SK-N-SH (cell line): ENCODE data around the gene DPPA2. TPM values are rescaled to one million over a fixed set of nuclear protein-coding genes. Genes with fewer than 3 reads are reported as not detected.

Experiments
- CTCF ChIA-PET: fragments of 300-600, 350-600 bp; formaldehyde crosslinking; extraction: SDS; loops from one replicate; lab custom pipeline; 2021; lab: Yijun Ruan, JAX
- POLR2A ChIA-PET: fragments of 350-600 bp; sonication (Branson Sonifier 250); formaldehyde crosslinking; extraction: SDS; loops from one replicate; lab custom pipeline; 2020; ENCODE audit warnings: antibody characterized with exemption, inconsistent platforms; lab: Yijun Ruan, JAX
- DNase-seq: peaks from one replicate; pipeline ENCODE4 v3.0.0; 2012
- H2AFZ ChIP-seq: fragments of 200-600 bp; sonication (generic); 2 replicates; pipeline ENCODE4 v1.8.1; 2016; ENCODE audit warnings: antibody characterized with exemption, mild to moderate bottlenecking, low read depth
- H3F3A ChIP-seq: fragments of 200-600 bp; sonication (generic); replicated peaks from 2 replicates; pipeline ENCODE3; 2016; ENCODE audit warnings: antibody characterized with exemption, mild to moderate bottlenecking; ENCODE audit not compliant: insufficient read depth
- H3K27ac ChIP-seq, 2 experiments: fragments of 200-500 bp in 1 of 2; fragments of 200-600 bp in 1 of 2; sonication (Bioruptor generic) in 1 of 2; sonication (generic), shearing (Covaris generic) in 1 of 2; 2 replicates each; pipeline versions ENCODE4 v1.5.1 to v1.6.1; 2014 to 2016; ENCODE audit warnings: low read depth in 2 of 2, inconsistent platforms in 1 of 2, low read length in 1 of 2, mild to moderate bottlenecking in 1 of 2, mixed read lengths in 1 of 2
- H3K27me3 ChIP-seq: fragments of 200-600 bp; sonication (generic), shearing (Covaris generic); 2 replicates; pipeline ENCODE4 v1.6.1; 2016; ENCODE audit warnings: mixed run types; ENCODE audit not compliant: insufficient read depth
- H3K36me3 ChIP-seq, 2 experiments: fragments of 200-500 bp in 1 of 2; fragments of 200-600 bp in 1 of 2; sonication (Bioruptor generic) in 1 of 2; sonication (generic) in 1 of 2; replicated peaks in 1 of 2; 2 replicates each; pipeline versions ENCODE3 to v1.5.1; 2014 to 2016; ENCODE audit warnings: low read length in 1 of 2, mild to moderate bottlenecking in 1 of 2; ENCODE audit not compliant: insufficient read depth in 2 of 2, control insufficient read depth in 1 of 2
- H3K4me1 ChIP-seq, 2 experiments: fragments of 200-500 bp in 1 of 2; fragments of 200-600 bp in 1 of 2; sonication (Bioruptor generic) in 1 of 2; sonication (generic), shearing (Covaris generic) in 1 of 2; 2 replicates each; pipeline versions ENCODE4 v1.5.1 to v1.6.1; 2014 to 2016; ENCODE audit warnings: low read depth in 1 of 2, low read length in 1 of 2, mixed run types in 1 of 2; ENCODE audit not compliant: insufficient read depth in 2 of 2, control insufficient read depth in 1 of 2
- H3K4me2 ChIP-seq: fragments of 200-600 bp; sonication (generic), shearing (Covaris generic); 2 replicates; pipeline ENCODE4 v1.6.1; 2017; ENCODE audit warnings: mixed run types
- H3K4me3 ChIP-seq, 2 experiments: fragments of 200-500 bp in 1 of 2; fragments of 200-600 bp in 1 of 2; sonication (Bioruptor generic) in 1 of 2; sonication (generic), shearing (Covaris generic) in 1 of 2; 2 replicates each; pipeline versions ENCODE4 v1.5.1 to v1.8.1; 2014 to 2016; ENCODE audit warnings: low read depth in 2 of 2, inconsistent platforms in 1 of 2, low read length in 1 of 2, mild to moderate bottlenecking in 1 of 2, mixed read lengths in 1 of 2, moderate library complexity in 1 of 2
- H3K79me2 ChIP-seq: fragments of 200-600 bp; sonication (generic); 2 replicates; pipeline ENCODE4 v1.8.1; 2017; ENCODE audit warnings: mild to moderate bottlenecking; ENCODE audit not compliant: insufficient read depth
- H3K9ac ChIP-seq: fragments of 200-600 bp; sonication (generic); 2 replicates; pipeline ENCODE4 v1.6.1; 2017; ENCODE audit warnings: mixed run types
- H3K9me2 ChIP-seq: fragments of 200-600 bp; sonication (generic); 2 replicates; pipeline ENCODE4 v1.6.1; 2017; ENCODE audit warnings: mixed run types
- H3K9me3 ChIP-seq: fragments of 200-600 bp; sonication (generic); 2 replicates; pipeline ENCODE4 v1.6.1; 2017; ENCODE audit warnings: mixed run types, mild to moderate bottlenecking, moderate library complexity
- H4K20me1 ChIP-seq: fragments of 200-600 bp; sonication (generic); 2 replicates; pipeline ENCODE4 v1.6.1; 2017; ENCODE audit warnings: mild to moderate bottlenecking, mixed run types; ENCODE audit not compliant: insufficient read depth
- CHD2 ChIP-seq: fragments of 150-350 bp; IDR thresholded peaks from 2 replicates; pipeline ENCODE4 v1.6.1; 2018; ENCODE audit warnings: low read length; ENCODE audit not compliant: partially characterized antibody
- CTCF ChIP-seq: fragments of 200-600 bp; sonication (generic); IDR thresholded peaks from 2 replicates; pipeline ENCODE4 v1.6.1; 2017; ENCODE audit warnings: antibody characterized with exemption, mild to moderate bottlenecking, moderate library complexity
- EP300 ChIP-seq, 2 experiments: IDR thresholded peaks; 2 replicates each; pipeline versions ENCODE4 v1.4.0 to v1.6.1; 2012; ENCODE audit warnings: borderline replicate concordance in 1 of 2, low read depth in 1 of 2, low read length in 1 of 2
- EZH2phosphoT487 ChIP-seq: fragments of 200-600 bp; sonication (generic); IDR thresholded peaks from 2 replicates; pipeline ENCODE4 v1.6.1; 2017; ENCODE audit warnings: low read depth, mixed run types, mild to moderate bottlenecking, antibody characterized with exemption, moderate library complexity, borderline replicate concordance
- FOSL2 ChIP-seq: IDR thresholded peaks from 2 replicates; pipeline ENCODE4 v1.4.0; 2012; ENCODE audit warnings: low read depth, mild to moderate bottlenecking, moderate library complexity, borderline replicate concordance
- MEF2A ChIP-seq: IDR thresholded peaks from 2 replicates; pipeline ENCODE4 v1.4.0; 2012; ENCODE audit warnings: low read depth, borderline replicate concordance
- NFIC ChIP-seq: IDR thresholded peaks from 2 replicates; pipeline ENCODE4 v1.4.0; 2012; ENCODE audit warnings: borderline replicate concordance
- NRF1 ChIP-seq: IDR thresholded peaks from 2 replicates; pipeline ENCODE4 v1.6.1; 2012; ENCODE audit warnings: low read depth, mild to moderate bottlenecking, low read length
- PBX3 ChIP-seq: IDR thresholded peaks from 2 replicates; pipeline ENCODE4; 2012
- POLR2AphosphoS5 ChIP-seq: IDR thresholded peaks from 2 replicates; pipeline ENCODE4 v1.6.1; 2012; ENCODE audit warnings: low read depth, low read length
- RAD21 ChIP-seq: IDR thresholded peaks from 2 replicates; pipeline ENCODE4 v1.6.1; 2012; ENCODE audit warnings: mild to moderate bottlenecking, low read length
- RCOR1 ChIP-seq: fragments of 150-350 bp; IDR thresholded peaks from 2 replicates; pipeline ENCODE4 v1.6.1; 2017; ENCODE audit warnings: antibody characterized with exemption, low read length
- RXRA ChIP-seq: IDR thresholded peaks from 2 replicates; pipeline ENCODE4 v1.4.0; 2012; ENCODE audit warnings: low read depth, mild to moderate bottlenecking, borderline replicate concordance
- SMC3 ChIP-seq: IDR thresholded peaks from 2 replicates; pipeline ENCODE4 v1.6.1; 2012; ENCODE audit warnings: low read depth, low read length, improper control_type of control experiment
- TCF12 ChIP-seq: IDR thresholded peaks from 2 replicates; pipeline ENCODE4 v1.4.0; 2012
- TEAD4 ChIP-seq: IDR thresholded peaks from 2 replicates; pipeline ENCODE4 v1.4.0; 2012; ENCODE audit warnings: mild to moderate bottlenecking, borderline replicate concordance; ENCODE audit not compliant: insufficient read depth
- USF1 ChIP-seq: IDR thresholded peaks from 2 replicates; pipeline ENCODE4 v1.4.0; 2012; ENCODE audit warnings: low read depth, borderline replicate concordance
- USF2 ChIP-seq: fragments of 150-350 bp; IDR thresholded peaks from 2 replicates; pipeline ENCODE4 v1.6.1; 2017; ENCODE audit warnings: antibody characterized with exemption, low read length, low read depth, borderline replicate concordance
- YY1 ChIP-seq: IDR thresholded peaks from 2 replicates; pipeline ENCODE4 v1.4.0; 2012; ENCODE audit warnings: low read depth, mild to moderate bottlenecking
- WGBS: methylation state at CpG from one replicate; pipeline ENCODE4 v1.1.6; 2017; ENCODE audit warnings: low lambda C conversion rate; 5-methylcytosine and 5-hydroxymethylcytosine counted together
- polyA plus RNA-seq, 3 experiments: library from polyadenylated mRNA; depleted of rRNA; stranded (reverse); fragments of >200 nt; gene quantifications; 2 replicates each; pipeline ENCODE4 v1.2.3, GENCODE V29; 2012

Gene DPPA2
- polyA plus RNA-seq, 1 of the 3 experiments (the other 2 are of a cell fraction), result not detected

DNA sequence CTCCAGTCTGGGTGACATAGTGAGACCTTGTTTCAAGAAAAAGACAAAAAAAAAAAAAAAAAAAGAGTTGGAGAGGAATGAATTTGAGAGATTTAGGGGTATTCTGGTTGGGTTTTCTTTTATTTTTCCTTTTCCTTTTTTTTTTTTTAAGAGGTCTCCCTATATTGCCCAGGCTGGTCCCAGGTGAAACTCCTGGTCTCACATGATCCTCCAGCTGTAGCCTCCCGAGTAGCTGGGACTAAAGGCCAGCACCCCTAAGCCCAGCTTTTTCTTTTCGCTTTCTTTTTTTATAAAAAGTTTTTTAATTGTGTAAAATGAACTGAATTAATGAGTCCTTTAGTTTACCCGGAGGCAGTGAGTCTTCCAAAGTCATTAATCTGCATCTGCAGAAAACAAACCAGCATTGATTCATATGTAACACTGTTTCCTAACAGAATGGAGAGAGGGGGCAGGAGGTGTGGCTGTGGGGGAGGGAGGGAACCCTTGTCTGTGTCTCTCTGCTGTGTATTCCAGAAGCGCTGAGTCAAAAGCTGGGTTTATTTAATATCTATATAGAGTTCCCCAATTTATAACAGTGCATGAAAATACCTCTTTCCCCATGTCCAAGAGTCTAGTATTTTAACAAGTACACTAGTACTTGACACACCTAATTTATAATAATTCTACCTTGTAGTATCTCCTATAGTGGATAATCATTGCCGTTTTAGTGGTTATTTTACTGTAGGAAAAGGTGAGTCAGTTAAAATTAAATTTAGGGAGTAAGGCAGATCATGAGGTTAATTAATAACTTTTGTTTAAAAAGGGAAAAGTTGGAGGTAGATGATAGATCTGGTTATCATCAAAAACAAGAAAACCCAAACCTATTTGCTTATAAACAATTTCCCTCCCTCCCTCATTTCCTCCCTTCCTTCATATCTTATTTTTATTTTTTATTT is 23.7 kb upstream of the DPPA2 start:
- Histone ChIP-seq H3K4me1 (no peaks in the 10 kb centered on the region), H3K9me2 (no peaks in the 10 kb centered on the region), H3K9me3 (no peaks in the 10 kb centered on the region), H3K79me2 (no peaks in the 10 kb centered on the region), H3K27me3 (no peaks in the 10 kb centered on the region), H4K20me1 (no peaks in the 10 kb centered on the region), H3K9ac (no peak overlapping the region), H3F3A (no peaks in the 10 kb centered on the region), H3K4me3 (no peak overlapping the region), H3K27ac (no peak overlapping the region), H3K4me2 (no peak overlapping the region), H2AFZ (no peak overlapping the region), H3K36me3 (no peaks in the 10 kb centered on the region)
- DNase-seq, result no peak
- TF ChIP-seq MEF2A, result no peak
- TF ChIP-seq USF1, result no peak
- no peak for TF ChIP-seq CHD2
- no peak for TF ChIP-seq USF2
- TF ChIP-seq EZH2phosphoT487, result no peak
- ChIA-PET POLR2A (no interaction called here), CTCF (no interaction called here)
- WGBS, result 48% methylated on average over 5 of the region's 5 CpGs

GRCh38 chr3:109339197-109339596 is 22.9 kb upstream of the DPPA2 start:
- H3K79me2 ChIP-seq, result no peaks in the 10 kb centered on the region
- ChIA-PET POLR2A (no interaction called here), CTCF (no interaction called here)
- no peak for TF ChIP-seq USF1
- no peak for TF ChIP-seq RXRA
- no peak for TF ChIP-seq CTCF
- no peak for TF ChIP-seq USF2
- no peak for TF ChIP-seq NRF1
- TF ChIP-seq FOSL2, result no peak
- no peak for TF ChIP-seq RAD21
- no peak for TF ChIP-seq YY1
- TF ChIP-seq TCF12, result no peak
- TF ChIP-seq PBX3, result no peak
- no peak for TF ChIP-seq SMC3
- TF ChIP-seq CHD2, result no peak
- no peak for TF ChIP-seq EZH2phosphoT487
- no peak for TF ChIP-seq RCOR1
- TF ChIP-seq MEF2A, result no peak
- no peak for TF ChIP-seq NFIC
- no peak for TF ChIP-seq TEAD4
- no peak for TF ChIP-seq EP300 (IDR thresholded peaks at IDR 0.05; ENCODE audit: borderline replicate concordance in 1 of 2, low read depth in 1 of 2, low read length in 1 of 2)
- TF ChIP-seq POLR2AphosphoS5, result no peak

More at GRCh38 chr3:109339197-109339596, 22.9 kb upstream of the DPPA2 start:
- DNase-seq, result no peak
- 31% methylated on average over 3 of the region's 3 CpGs for WGBS
- Histone ChIP-seq H4K20me1 (no peaks in the 10 kb centered on the region), H3K4me1 (no peaks in the 10 kb centered on the region), H3K27ac (no peak overlapping the region), H2AFZ (no peak overlapping the region), H3K9me3 (no peaks in the 10 kb centered on the region), H3K9me2 (no peaks in the 10 kb centered on the region), H3K9ac (no peak overlapping the region), H3K27me3 (no peaks in the 10 kb centered on the region), H3K4me3 (no peak overlapping the region), H3F3A (no peaks in the 10 kb centered on the region), H3K36me3 (no peaks in the 10 kb centered on the region), H3K4me2 (no peak overlapping the region)
